Measurements from ENCODE around the gene PCDH18.

PCDH18 gene

DNA sequence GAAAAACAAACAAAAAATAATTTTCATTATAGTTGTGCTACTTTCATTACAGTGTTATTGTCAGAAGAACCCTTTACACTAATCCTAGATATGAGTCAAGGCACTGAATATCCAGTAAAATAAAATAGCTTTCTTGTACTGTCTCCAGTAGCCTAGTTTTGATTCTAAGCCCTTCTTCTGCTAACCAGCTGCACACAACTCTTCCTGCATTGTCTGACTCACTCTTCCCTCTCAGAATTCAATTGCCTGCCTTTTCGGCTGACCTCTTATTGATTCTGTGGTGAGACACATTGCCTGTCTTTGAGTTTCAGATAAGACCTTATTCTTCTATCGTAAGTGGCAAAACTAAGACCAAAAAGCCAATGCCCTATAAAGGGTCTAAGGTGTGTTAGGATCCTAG is 26.7 kb upstream of the PCDH18 start:
- peak; percentile 78 for DNase-seq (ENCODE audit: low read depth)
- TF ChIP-seq, protein P1, sequence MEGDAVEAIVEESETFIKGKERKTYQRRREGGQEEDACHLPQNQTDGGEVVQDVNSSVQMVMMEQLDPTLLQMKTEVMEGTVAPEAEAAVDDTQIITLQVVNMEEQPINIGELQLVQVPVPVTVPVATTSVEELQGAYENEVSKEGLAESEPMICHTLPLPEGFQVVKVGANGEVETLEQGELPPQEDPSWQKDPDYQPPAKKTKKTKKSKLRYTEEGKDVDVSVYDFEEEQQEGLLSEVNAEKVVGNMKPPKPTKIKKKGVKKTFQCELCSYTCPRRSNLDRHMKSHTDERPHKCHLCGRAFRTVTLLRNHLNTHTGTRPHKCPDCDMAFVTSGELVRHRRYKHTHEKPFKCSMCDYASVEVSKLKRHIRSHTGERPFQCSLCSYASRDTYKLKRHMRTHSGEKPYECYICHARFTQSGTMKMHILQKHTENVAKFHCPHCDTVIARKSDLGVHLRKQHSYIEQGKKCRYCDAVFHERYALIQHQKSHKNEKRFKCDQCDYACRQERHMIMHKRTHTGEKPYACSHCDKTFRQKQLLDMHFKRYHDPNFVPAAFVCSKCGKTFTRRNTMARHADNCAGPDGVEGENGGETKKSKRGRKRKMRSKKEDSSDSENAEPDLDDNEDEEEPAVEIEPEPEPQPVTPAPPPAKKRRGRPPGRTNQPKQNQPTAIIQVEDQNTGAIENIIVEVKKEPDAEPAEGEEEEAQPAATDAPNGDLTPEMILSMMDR (conservative IDR thresholded peaks at IDR 0.05; ENCODE audit: control insufficient read depth, insufficient read depth, low read depth, low read length) = no peak
- H3K4me3 ChIP-seq (ENCODE audit: control insufficient read depth, low read depth, low read length) = no peak overlapping the region

DNA sequence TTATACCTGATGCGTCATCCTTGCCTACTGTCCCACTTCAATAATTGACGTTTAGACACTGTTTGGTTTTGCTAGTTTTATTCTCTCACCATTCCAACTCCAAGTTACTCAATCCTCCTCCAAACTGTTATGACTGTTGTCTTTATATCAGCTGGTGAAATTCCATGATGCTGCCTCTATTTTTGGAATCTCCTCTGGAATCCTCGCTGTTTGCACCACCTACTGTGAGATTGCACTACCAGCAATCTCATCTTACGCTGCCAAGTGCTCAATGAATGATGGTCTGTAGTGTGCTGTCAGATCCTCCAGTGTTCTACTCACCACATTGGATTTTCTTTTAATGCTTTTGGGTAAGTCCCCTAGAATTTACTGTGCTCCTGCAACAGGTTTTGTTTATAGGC is 13.2 kb upstream of the PCDH18 start:
- DNase-seq (ENCODE audit: low read depth) = peak; percentile 89
- H3K4me3 ChIP-seq (ENCODE audit: control insufficient read depth, low read depth, low read length) = no peak overlapping the region
- TF ChIP-seq, protein P1 (conservative IDR thresholded peaks at IDR 0.05; ENCODE audit: control insufficient read depth, insufficient read depth, low read depth, low read length) = peak; percentile 26

DNA sequence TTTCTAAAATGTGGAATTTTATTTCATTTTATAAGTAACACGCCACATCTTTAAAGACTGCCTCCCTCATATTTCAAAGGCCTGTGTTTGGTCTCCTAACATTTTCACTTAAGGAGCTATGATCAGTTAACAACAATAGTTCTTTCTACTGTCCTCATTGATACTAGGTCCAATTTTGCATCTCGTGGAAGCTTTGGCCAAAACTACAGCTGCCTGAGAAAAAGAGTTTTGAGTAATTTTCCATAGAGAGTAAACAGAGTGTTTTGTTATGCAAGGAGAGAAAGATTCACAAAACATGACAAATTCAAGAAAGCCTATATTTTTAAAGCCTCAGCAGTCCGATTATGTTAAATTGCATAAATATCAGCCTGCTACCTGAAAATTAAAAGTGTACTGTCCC is 11.4 kb upstream of the PCDH18 start:
- no peak overlapping the region for H3K4me3 ChIP-seq (ENCODE audit: control insufficient read depth, low read depth, low read length)
- DNase-seq (ENCODE audit: low read depth) = no peak
- TF ChIP-seq, protein P1 (conservative IDR thresholded peaks at IDR 0.05; ENCODE audit: control insufficient read depth, insufficient read depth, low read depth, low read length) = no peak

DNA sequence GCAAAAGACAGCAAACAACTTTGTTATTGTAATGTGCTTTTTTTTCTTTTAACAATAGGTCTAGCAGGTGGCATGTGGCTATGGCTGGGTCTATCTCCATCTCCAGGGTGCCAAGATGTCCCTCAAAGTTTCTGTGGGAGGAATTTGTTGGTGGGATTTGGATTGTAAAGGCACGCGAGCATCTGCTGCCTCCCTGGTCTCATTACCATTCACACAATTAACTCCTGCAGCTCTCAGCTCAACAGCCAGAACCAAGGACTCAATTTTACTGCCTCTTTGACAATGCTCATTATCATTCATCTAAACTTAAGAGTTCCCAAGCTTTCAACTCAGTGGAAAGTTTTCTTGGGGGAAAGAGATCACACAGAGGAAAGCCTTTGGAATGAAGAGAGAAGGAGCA is 10.9 kb upstream of the PCDH18 start:
- DNase-seq (ENCODE audit: low read depth) = no peak
- H3K4me3 ChIP-seq (ENCODE audit: control insufficient read depth, low read depth, low read length) = no peak overlapping the region
- TF ChIP-seq, protein P1 (conservative IDR thresholded peaks at IDR 0.05; ENCODE audit: control insufficient read depth, insufficient read depth, low read depth, low read length) = no peak

DNA sequence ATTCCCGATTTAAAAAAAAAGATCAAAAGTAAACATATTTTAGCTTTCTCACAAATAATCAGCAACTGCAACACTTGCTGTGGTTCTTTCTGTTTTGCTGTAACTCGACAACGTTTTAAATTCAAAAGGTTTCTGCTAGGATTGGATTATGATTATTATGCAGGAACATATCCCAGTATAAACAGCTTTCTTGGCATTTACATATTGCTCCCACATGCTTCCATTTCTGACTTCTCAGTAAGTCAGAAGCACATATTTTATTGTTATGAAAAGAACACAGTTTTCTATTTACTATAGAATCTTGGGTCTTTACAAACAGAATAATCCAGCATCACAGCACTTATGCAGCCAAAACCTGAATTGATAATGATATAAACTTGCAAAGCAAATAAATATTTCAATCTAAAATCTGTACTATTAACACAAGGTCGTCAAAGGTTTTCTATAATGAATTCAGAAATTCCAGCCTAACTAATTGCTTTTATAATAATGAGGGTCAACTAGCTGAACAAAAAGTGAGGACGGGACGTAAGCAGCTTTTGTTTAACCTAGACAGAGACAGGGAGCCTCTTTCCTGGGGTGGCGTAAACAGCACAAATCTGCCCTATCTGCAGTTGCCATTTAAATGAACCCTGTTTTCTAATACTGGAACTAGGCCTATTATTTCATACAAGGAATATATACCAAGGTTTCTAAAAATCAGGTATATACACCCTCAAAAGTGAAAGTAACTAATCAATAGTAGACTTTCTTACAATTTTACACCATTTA is 9.8 kb upstream of the PCDH18 start:
- TF ChIP-seq, protein P1 (conservative IDR thresholded peaks at IDR 0.05; ENCODE audit: control insufficient read depth, insufficient read depth, low read depth, low read length) = no peak
- H3K4me3 ChIP-seq (ENCODE audit: control insufficient read depth, low read depth, low read length) = peak overlapping the region; percentile 22
- no peak for DNase-seq (ENCODE audit: low read depth)

DNA sequence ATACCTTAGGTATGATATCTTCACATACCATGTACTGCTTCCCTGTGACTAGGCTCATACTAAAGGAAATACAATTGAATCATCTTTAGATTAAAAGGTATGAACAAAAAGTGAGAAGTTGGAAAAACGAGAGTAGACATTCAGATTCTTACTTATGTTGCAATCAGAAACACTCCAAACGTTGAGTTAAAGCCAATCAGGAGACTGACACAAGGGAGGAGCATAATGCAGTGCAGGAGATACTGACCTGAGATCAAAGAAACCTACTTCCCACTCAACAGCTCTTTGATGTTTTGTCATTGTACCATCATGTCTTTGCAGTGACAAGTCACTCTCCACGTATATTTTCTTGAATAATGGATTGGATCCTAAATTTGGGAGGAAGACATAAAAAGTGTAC is 8.9 kb upstream of the PCDH18 start:
- no peak overlapping the region for H3K4me3 ChIP-seq (ENCODE audit: control insufficient read depth, low read depth, low read length)
- TF ChIP-seq, protein P1 (conservative IDR thresholded peaks at IDR 0.05; ENCODE audit: control insufficient read depth, insufficient read depth, low read depth, low read length) = no peak
- no peak for DNase-seq (ENCODE audit: low read depth)
